ENCODE data around the gene INSC. TPM values are rescaled to one million over a fixed set of nuclear protein-coding genes. Genes with fewer than 3 reads are reported as not detected.

Gene INSC
- total RNA-seq, 4 donors from 2014 or later: not detected

- TF ChIP-seq CTCF (IDR thresholded peaks at IDR 0.05; ENCODE audit: low read depth): no peak
These were observed 80.9 kb downstream of the INSC start for GRCh38 chr11:15195454-15196200.

GRCh38 chr11:15196704-15197103, 82.0 kb downstream of the INSC start:
- TF ChIP-seq CTCF (IDR thresholded peaks at IDR 0.05; ENCODE audit: low read depth): no peak

- no peak for TF ChIP-seq CTCF (IDR thresholded peaks at IDR 0.05; ENCODE audit: low read depth)
These were observed 83.0 kb downstream of the INSC start for GRCh38 chr11:15197696-15198095.

GRCh38 chr11:15198284-15198683, 83.6 kb downstream of the INSC start:
- no peak for TF ChIP-seq CTCF (IDR thresholded peaks at IDR 0.05; ENCODE audit: low read depth)

GRCh38 chr11:15199693-15200092, 85.0 kb downstream of the INSC start:
- TF ChIP-seq CTCF (IDR thresholded peaks at IDR 0.05; ENCODE audit: low read depth): no peak

- TF ChIP-seq CTCF (IDR thresholded peaks at IDR 0.05; ENCODE audit: low read depth): no peak
These were observed 86.0 kb downstream of the INSC start for GRCh38 chr11:15200696-15201095.

GRCh38 chr11:15201586-15201985, 86.9 kb downstream of the INSC start:
- no peak for TF ChIP-seq CTCF (IDR thresholded peaks at IDR 0.05; ENCODE audit: low read depth)
